ENCODE data around the gene SULT1A1.
"Not testable (repeated sequence)": the region's sequence is repeated elsewhere in the genome, so short reads cannot be mapped to it uniquely, and the experiment has no call there.

SULT1A1 gene

DNA sequence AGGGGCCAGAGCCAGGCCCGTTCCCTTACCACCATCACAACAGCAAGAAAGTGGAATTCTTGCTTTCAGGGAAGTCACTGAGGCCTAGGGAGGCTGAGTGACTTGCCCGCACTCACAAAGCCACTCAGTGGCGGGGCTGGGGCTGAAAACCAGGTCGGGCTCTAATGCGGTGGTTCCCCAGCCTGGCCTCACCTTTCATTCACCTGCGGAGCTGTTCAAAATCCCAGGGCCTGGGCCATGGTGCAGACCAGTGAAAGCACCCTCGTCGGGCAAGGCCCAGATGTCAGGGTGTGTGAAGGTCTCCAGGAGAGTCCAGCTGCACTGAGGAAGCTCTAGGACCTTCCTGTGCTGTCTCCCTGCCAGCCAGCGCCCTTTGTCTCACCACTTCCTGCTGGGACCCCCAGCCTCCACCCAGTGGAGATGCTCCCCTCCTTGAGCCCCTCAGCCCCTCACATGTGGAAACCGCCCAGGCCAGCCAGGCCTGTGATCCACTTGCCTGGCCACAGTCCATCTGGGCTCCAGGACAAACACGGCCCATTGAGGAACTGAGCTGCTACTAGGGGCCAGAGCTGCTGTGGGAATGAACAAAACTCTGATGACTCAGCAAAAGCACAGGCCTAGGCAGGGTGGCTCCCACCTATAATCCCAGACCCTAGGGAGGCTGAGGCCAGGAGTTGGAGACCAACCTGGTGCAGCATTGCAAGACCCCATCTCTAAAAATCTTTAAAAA lies 812 bp downstream of the SULT1A1 start:
- DNase-seq (ENCODE audit: low read depth): not testable (repeated sequence)

DNA sequence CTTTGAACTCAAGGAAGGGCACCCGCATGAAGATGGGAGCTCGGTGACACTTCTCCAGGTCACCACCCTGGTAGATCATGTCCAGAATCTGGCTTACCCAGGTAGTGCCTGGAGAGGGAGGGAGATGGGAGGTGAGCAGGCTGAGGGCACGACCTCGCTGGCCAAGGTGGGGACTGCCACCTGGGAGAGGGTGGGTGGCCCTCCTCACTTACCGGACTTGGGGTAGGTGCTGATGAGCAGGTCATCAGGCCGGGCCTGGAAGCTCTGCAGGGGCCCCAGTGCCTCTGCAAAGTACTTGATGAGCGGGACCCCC lies 1.4 kb downstream of the SULT1A1 start:
- not testable (repeated sequence) for DNase-seq (ENCODE audit: low read depth)

GRCh38 chr16:28607681-28608495 lies 2.0 kb downstream of the SULT1A1 start:
- DNase-seq (ENCODE audit: low read depth): not testable (repeated sequence)

DNA sequence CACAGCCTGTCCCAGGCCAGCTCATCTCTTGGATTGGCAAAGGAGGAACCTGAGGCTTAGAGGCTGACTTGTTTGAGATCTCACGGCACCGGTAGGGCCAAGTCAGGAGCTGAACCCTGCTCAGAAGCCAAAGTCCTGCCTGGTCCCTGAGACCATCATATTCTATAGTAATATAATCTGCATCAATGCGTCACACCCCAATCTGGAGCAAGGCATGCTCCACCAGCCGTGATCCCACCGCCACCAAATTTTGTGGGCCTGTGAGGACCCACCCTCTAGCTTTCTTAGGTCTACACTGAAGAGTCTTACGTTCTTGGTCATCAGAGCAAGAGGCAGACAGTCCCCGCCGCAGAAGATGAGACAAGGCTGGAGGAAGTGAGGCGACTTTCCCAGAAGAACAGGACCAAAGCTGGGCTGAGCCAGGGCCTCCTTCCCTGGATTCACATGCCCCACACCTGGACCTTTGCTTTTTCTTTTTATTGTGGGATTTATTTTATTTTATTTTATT lies 2.7 kb downstream of the SULT1A1 start:
- no peak for DNase-seq (ENCODE audit: low read depth)

DNA sequence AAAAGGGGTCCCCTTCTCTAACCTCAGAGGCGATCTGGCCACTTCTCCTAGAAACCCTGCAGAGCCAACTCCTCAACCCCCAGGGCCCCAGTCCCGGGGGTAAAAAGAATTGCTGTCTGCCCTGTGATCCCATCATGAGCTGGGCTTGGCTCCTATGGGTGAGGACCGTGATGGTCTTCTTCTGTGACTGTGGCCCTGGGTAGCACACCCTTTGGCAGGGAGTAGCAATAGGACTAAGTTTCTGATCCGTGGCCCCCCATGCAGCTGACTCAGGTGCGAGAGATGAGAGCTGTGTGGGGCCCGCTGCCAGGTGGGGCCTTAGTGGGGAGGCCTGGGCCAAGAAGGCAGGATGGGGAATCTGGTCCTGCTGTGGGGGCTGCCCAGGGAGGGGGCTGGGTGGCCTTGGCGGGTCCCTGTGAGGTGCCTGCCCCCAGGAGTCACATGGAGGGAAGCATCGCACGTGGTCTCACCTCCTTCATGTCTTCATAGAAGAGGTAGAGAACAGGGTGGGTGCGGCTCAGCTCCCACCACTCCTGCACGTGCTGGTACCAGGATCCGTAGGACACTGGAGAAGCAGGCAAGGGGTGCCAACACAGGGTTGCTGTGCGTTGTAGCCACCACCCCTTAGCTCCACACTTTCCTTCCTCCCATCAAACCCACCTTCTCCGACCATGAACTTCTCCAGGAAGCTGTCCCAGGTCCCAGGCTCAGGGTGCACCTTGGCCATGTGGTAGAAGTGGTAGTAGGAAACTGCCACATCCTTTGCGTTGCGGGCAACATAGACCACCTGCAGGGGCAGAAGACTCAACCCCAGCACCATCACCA lies 3.3 kb downstream of the SULT1A1 start:
- no peak for DNase-seq (ENCODE audit: low read depth)

DNA sequence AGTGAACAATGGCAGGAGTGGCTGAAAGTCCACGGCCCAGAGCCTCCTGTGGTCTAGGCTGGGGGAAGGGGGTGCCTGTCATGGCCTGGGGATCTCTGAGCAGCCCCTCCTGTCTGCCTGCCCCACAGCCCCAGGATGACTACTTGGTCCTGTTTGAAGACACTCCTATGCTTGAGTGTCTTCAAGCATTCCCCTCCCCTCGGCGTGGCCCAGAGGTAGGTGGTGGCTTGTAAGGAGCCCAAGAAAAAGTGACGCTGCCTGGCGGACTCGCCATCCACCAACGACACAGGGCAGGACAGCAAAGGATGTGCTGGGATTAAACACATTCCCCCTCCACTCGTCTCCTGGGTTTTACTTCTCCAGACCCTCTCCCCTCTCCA lies 5.7 kb downstream of the SULT1A1 start:
- DNase-seq (ENCODE audit: low read depth): no peak

DNA sequence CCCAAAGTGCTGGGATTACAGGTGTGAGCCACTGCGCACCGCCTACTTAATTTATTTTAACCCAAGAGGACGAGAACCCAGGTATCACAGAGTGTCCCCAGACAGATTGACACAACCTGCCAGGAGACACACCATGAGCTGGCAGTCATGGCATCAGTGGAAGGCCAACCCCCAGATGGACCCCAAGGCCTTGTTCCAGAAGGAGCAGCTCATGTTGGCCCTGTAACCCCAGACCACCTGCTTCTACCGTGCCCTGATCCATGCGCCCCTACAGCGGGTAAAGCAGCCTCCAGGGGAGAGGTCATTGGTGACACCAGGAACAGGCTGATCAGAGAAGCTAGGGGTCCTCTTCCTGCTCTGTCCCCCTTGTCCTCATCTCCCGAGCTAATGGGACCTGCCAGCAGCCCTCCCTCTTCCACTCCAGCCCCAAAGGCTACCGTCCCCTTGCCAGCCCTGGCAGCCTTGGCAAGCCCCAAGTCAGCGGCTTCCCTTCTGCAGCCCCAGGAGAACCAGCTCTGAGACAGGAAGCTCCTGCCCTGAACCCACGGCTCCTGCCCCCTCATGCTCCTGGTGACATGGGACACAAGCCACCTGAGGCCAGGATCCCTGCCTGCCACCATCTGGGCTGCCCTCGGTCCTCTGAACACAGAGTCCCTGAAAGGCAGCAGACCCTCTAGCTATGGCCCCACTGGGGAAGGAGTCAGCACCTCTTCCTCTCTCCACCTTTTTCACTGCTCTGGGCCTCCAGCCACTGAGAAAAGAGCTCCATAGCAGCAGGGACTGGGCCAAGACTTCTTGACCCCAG lies 6.3 kb downstream of the SULT1A1 start:
- DNase-seq (ENCODE audit: low read depth): no peak

GRCh38 chr16:28602529-28602928 lies 7.3 kb downstream of the SULT1A1 start:
- no peak for DNase-seq (ENCODE audit: low read depth)

DNA sequence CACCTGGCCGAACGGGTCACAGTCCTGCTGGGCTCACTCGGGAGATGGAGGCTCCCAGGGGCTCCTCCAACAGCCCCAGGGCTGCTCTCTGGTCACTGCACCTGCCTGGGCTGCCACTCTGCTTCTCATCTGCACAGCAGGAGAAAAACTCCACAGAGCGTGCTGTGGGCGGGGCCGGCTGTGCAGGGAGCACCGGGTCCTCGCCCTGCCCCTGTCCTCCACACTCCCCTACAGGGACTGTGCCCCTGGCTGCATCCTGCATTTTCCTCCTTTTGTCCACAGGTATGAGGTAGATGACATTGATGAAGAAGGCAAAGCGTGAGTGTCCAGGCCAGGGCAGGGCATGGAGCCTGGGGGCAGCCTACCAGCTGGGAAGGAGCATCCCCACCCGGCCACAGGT lies 7.8 kb downstream of the SULT1A1 start:
- not testable (repeated sequence) for DNase-seq (ENCODE audit: low read depth)

DNA sequence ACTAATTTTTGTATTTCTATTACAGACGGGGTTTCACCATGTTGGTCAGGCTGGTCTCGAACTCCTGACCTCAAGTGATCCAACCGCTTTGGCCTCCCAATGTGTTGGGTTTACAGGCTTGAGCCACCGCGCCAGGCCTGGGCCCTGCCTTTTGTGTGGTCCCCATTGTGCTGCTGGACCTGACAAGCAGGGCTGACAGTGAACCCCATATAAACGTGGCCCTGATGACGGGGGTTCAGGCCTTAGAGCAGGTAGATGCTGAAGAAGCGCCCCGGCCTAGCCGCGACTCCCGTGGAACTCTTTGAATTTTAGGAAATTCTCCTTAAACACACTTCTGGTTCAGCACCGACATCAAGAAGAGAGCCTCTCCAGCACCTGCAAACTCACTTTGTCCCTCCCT lies 8.3 kb downstream of the SULT1A1 start:
- not testable (repeated sequence) for DNase-seq (ENCODE audit: low read depth)

- DNase-seq (ENCODE audit: low read depth): not testable (repeated sequence)
These were observed 8.9 kb downstream of the SULT1A1 start for GRCh38 chr16:28600965-28601364.

GRCh38 chr16:28599377-28600285 lies 10.2 kb downstream of the SULT1A1 start:
- not testable (repeated sequence) for DNase-seq (ENCODE audit: low read depth)

- DNase-seq (ENCODE audit: low read depth): no peak
These were observed 12.1 kb downstream of the SULT1A1 start for GRCh38 chr16:28597692-28598261.

GRCh38 chr16:28596840-28597691 lies 12.8 kb downstream of the SULT1A1 start, which contains the start of gene SULT1A2:
Gene SULT1A2 (minus strand): TSS chr16:28597050. CDS start chr16:28595930, 1,120 bp downstream.
- DNase-seq (ENCODE audit: low read depth): no peak

DNA sequence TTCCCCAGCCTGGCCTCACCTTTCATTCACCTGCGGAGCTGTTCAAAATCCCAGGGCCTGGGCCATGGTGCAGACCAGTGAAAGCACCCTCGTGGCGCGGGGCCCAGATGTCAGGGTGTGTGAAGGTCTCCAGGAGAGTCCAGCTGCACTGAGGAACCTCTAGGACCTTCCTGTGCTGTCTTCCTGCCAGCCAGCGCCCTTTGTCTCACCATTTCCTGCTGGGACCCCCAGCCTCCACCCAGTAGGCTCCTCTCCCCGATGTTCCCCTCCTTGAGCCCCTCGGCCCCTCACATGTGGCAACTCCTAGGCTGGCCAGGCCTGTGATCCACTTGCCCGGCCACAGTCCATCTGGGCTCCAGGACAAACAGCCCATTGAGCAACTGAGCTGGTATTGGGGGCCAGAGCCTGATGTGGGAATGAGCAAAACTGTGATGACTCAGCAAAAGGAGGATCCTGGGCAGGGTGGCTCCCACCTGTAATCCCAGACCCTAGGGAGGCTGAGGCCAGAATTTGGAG lies 13.7 kb downstream of the SULT1A1 start:
- no peak for DNase-seq (ENCODE audit: low read depth)

- DNase-seq (ENCODE audit: low read depth): not testable (repeated sequence)
These were observed 14.4 kb downstream of the SULT1A1 start for GRCh38 chr16:28595451-28595850.

- no peak for DNase-seq (ENCODE audit: low read depth)
These were observed 16.8 kb downstream of the SULT1A1 start for GRCh38 chr16:28592979-28593553.

DNA sequence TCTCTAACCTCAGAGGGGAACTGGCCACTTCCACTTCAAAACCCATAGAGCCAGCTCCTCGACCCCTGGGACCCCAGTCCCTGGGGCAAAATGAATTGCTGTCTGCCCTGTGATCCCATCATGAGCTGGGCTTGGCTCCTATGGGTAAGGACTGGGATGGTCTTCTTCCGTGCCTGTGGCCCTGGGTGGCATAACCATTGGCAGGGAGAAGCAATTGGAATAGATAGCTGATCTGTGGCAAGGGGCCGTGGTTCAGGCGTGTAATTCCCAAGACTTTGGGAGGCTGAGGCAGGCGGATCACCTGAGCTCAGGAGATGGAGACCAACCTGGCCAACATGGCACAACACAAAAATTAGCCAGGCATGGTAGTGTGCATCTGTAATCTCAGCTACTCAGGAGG lies 17.3 kb downstream of the SULT1A1 start:
- DNase-seq (ENCODE audit: low read depth): no peak
